ENCODE results near the gene HGFAC.

HGFAC gene

GRCh38 chr4:3475713-3476260, 34.0 kb downstream of the HGFAC start:
- H3K36me3 Mint-ChIP-seq = no peaks in the 10 kb centered on the region
- no peaks in the 10 kb centered on the region for H3K9me3 Mint-ChIP-seq
- peaks cover 35% of the 10 kb centered on the region for H3K27me3 Mint-ChIP-seq
- H3K4me1 Mint-ChIP-seq = peaks cover 11% of the 10 kb centered on the region
- ATAC-seq = no peak
- H3K4me3 Mint-ChIP-seq = no peak overlapping the region
- no peak overlapping the region for H3K27ac Mint-ChIP-seq

- H3K9me3 Mint-ChIP-seq = no peaks in the 10 kb centered on the region
- H3K27ac Mint-ChIP-seq = no peak overlapping the region
- no peak for ATAC-seq
- H3K27me3 Mint-ChIP-seq = peaks cover 29% of the 10 kb centered on the region
- H3K36me3 Mint-ChIP-seq = no peaks in the 10 kb centered on the region
- H3K4me1 Mint-ChIP-seq = peaks cover 17% of the 10 kb centered on the region
- no peak overlapping the region for H3K4me3 Mint-ChIP-seq
Measured at GRCh38 chr4:3476341-3476747, 34.6 kb downstream of the HGFAC start.

GRCh38 chr4:3476936-3477749, 35.4 kb downstream of the HGFAC start:
- peaks cover 21% of the 10 kb centered on the region for H3K27me3 Mint-ChIP-seq
- no peaks in the 10 kb centered on the region for H3K9me3 Mint-ChIP-seq
- H3K36me3 Mint-ChIP-seq = no peaks in the 10 kb centered on the region
- no peak for ATAC-seq
- no peak overlapping the region for H3K4me3 Mint-ChIP-seq
- H3K4me1 Mint-ChIP-seq = peaks cover 25% of the 10 kb centered on the region
- H3K27ac Mint-ChIP-seq = no peak overlapping the region

- no peak overlapping the region for H3K4me3 Mint-ChIP-seq
- H3K27me3 Mint-ChIP-seq = peaks cover 13% of the 10 kb centered on the region
- H3K27ac Mint-ChIP-seq = no peak overlapping the region
- no peak for ATAC-seq
- peaks cover 31% of the 10 kb centered on the region for H3K4me1 Mint-ChIP-seq
- H3K9me3 Mint-ChIP-seq = no peaks in the 10 kb centered on the region
- no peaks in the 10 kb centered on the region for H3K36me3 Mint-ChIP-seq
Measured at GRCh38 chr4:3477750-3478430, 36.1 kb downstream of the HGFAC start.

GRCh38 chr4:3478446-3479357, 36.9 kb downstream of the HGFAC start:
- H3K36me3 Mint-ChIP-seq = no peaks in the 10 kb centered on the region
- H3K9me3 Mint-ChIP-seq = no peaks in the 10 kb centered on the region
- no peak overlapping the region for H3K4me3 Mint-ChIP-seq
- no peak overlapping the region for H3K27ac Mint-ChIP-seq
- peaks cover 37% of the 10 kb centered on the region for H3K4me1 Mint-ChIP-seq
- H3K27me3 Mint-ChIP-seq = peaks cover 8% of the 10 kb centered on the region
- ATAC-seq = no peak

GRCh38 chr4:3479358-3480101, 37.8 kb downstream of the HGFAC start:
- Mint-ChIP-seq H3K9me3 (no peaks in the 10 kb centered on the region), H3K4me3 (no peak overlapping the region), H3K27ac (no peak overlapping the region), H3K27me3 (peaks cover 8% of the 10 kb centered on the region), H3K36me3 (no peaks in the 10 kb centered on the region), H3K4me1 (peaks cover 45% of the 10 kb centered on the region)
- ATAC-seq = no peak

GRCh38 chr4:3480528-3481112, 38.9 kb downstream of the HGFAC start:
- peak; percentile 25 for ATAC-seq
- H3K9me3 Mint-ChIP-seq = no peaks in the 10 kb centered on the region
- H3K4me3 Mint-ChIP-seq = peak overlapping the region; percentile 42

GRCh38 chr4:3481113-3481531, 39.4 kb downstream of the HGFAC start:
- H3K4me1 Mint-ChIP-seq = peaks cover 60% of the 10 kb centered on the region
- no peaks in the 10 kb centered on the region for H3K36me3 Mint-ChIP-seq
- ATAC-seq = no peak
- peaks cover 8% of the 10 kb centered on the region for H3K27me3 Mint-ChIP-seq
- H3K4me3 Mint-ChIP-seq = no peak overlapping the region
- H3K27ac Mint-ChIP-seq = peak overlapping the region; percentile 57
- no peaks in the 10 kb centered on the region for H3K9me3 Mint-ChIP-seq

More at GRCh38 chr4:3480528-3481112, 38.9 kb downstream of the HGFAC start:
- Mint-ChIP-seq H3K4me1 (peaks cover 55% of the 10 kb centered on the region), H3K36me3 (no peaks in the 10 kb centered on the region), H3K27me3 (peaks cover 8% of the 10 kb centered on the region), H3K27ac (peak overlapping the region; percentile 57)

GRCh38 chr4:3481783-3482393, 40.1 kb downstream of the HGFAC start:
- no peaks in the 10 kb centered on the region for H3K9me3 Mint-ChIP-seq
- no peak for ATAC-seq
- peaks cover 68% of the 10 kb centered on the region for H3K4me1 Mint-ChIP-seq
- H3K27me3 Mint-ChIP-seq = peaks cover under 1% of the 10 kb centered on the region
- no peaks in the 10 kb centered on the region for H3K36me3 Mint-ChIP-seq
- peak overlapping the region; percentile 57 for H3K27ac Mint-ChIP-seq
- H3K4me3 Mint-ChIP-seq = no peak overlapping the region

- ATAC-seq = no peak
- Mint-ChIP-seq H3K4me3 (no peak overlapping the region), H3K9me3 (no peaks in the 10 kb centered on the region), H3K4me1 (peaks cover 75% of the 10 kb centered on the region), H3K27ac (peak overlapping the region; percentile 57), H3K36me3 (no peaks in the 10 kb centered on the region), H3K27me3 (no peaks in the 10 kb centered on the region)
Measured at GRCh38 chr4:3482707-3483106, 40.9 kb downstream of the HGFAC start.

GRCh38 chr4:3483471-3483921, 41.7 kb downstream of the HGFAC start:
- Mint-ChIP-seq H3K4me3 (peak overlapping the region; percentile 89), H3K9me3 (no peaks in the 10 kb centered on the region), H3K36me3 (no peaks in the 10 kb centered on the region), H3K27me3 (no peaks in the 10 kb centered on the region), H3K27ac (peak overlapping the region; percentile 57), H3K4me1 (peaks cover 82% of the 10 kb centered on the region)
- no peak for ATAC-seq

- ATAC-seq = peak; percentile 80
- Mint-ChIP-seq H3K36me3 (no peaks in the 10 kb centered on the region), H3K9me3 (no peaks in the 10 kb centered on the region), H3K27ac (peak overlapping the region; percentile 57), H3K27me3 (no peaks in the 10 kb centered on the region), H3K4me1 (peaks cover 90% of the 10 kb centered on the region), H3K4me3 (peak overlapping the region; percentile 89)
Measured at GRCh38 chr4:3484057-3484973, 42.5 kb downstream of the HGFAC start.
